HUES64 (cell line): ENCODE data around the gene WASF1.

Source experiments
- H3K27ac ChIP-seq: 2 replicates; pipeline ENCODE4 v1.7.0; 2013; ENCODE audit warnings: low read depth, low read length, inconsistent platforms
- H3K27me3 ChIP-seq: 2 replicates; pipeline ENCODE4 v1.6.1; 2013; ENCODE audit warnings: mild to moderate bottlenecking, low read length; ENCODE audit not compliant: insufficient read depth
- H3K36me3 ChIP-seq: 2 replicates; pipeline ENCODE4 v1.6.1; 2013; ENCODE audit warnings: mild to moderate bottlenecking, low read length; ENCODE audit not compliant: insufficient read depth
- H3K4me1 ChIP-seq: 2 replicates; pipeline ENCODE4 v1.6.1; 2013; ENCODE audit warnings: mild to moderate bottlenecking, low read length, moderate library complexity; ENCODE audit not compliant: insufficient read depth
- H3K4me3 ChIP-seq: 2 replicates; pipeline ENCODE4 v1.5.1; 2013; ENCODE audit warnings: mild to moderate bottlenecking, low read length, moderate library complexity
- H3K9ac ChIP-seq: 2 replicates; pipeline ENCODE4 v1.6.1; 2013; ENCODE audit warnings: mild to moderate bottlenecking, low read depth, low read length
- H3K9me3 ChIP-seq: 2 replicates; pipeline ENCODE4 v1.6.1; 2013; ENCODE audit warnings: low read depth, low read length; ENCODE audit not compliant: insufficient read depth
- WGBS: fragments of 150-250, 120-280 bp; methylation state at CpG from one replicate; pipeline ENCODE4 v1.1.7; 2013; ENCODE audit warnings: missing lambda C conversion rate; 5-methylcytosine and 5-hydroxymethylcytosine counted together

WASF1 gene

GRCh38 chr6:110114004-110114403 lies 65.5 kb downstream of the WASF1 start:
- Histone ChIP-seq H3K4me1 (no peaks in the 10 kb centered on the region), H3K36me3 (peaks cover 10% of the 10 kb centered on the region; the same call in 1 of the 2 replicates), H3K4me3 (no peak overlapping the region), H3K27ac (no peak overlapping the region), H3K9me3 (no peaks in the 10 kb centered on the region), H3K27me3 (no peaks in the 10 kb centered on the region), H3K9ac (no peak overlapping the region)

DNA sequence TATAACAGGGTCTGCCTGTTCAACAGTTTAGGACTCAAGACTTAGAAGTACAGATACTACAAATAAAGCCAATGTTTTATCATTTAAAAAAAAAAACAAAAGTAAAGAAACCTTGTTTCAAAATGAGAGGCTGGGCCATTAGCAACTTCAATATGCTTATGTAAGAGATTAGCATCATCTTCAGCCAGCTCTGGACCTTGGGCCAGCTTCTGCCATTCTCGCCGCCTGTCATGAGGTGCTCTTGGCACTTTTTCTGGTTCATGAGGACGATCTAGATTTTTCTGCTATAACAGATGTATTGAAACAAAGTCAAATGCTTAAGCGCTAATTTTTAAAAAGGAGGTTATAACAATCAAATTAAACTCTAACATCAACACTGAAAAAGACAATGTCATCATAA lies 74.2 kb downstream of the WASF1 start:
- H3K9ac ChIP-seq: no peak overlapping the region
- H3K27me3 ChIP-seq: no peaks in the 10 kb centered on the region
- no peak overlapping the region for H3K27ac ChIP-seq
- H3K36me3 ChIP-seq: peaks cover 75% of the 10 kb centered on the region
- H3K9me3 ChIP-seq: no peaks in the 10 kb centered on the region
- 98% methylated on average over 3 of the region's 4 CpGs for WGBS
- peaks cover 5% of the 10 kb centered on the region; the same call in 1 of the 2 replicates for H3K4me1 ChIP-seq
- H3K4me3 ChIP-seq: no peak overlapping the region

DNA sequence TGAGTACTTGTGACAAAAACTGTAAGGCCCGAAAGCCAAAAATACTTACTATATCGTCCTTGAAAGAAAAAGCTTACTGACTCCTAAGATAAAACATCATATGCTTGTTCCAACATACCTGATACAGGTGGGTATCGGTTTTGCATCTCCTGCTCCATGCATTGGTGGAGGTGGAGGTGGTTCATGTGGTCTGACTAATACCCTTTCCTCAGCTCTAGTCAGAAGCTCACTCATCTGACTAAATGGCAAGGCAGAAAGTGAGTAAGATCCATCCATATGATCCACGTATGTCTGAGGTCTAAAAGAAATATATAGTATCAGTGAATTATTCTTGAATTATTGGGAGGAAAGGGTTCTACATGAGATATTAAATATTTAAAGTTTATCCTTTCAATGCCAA lies 76.2 kb downstream of the WASF1 start:
- Histone ChIP-seq H3K27ac (no peak overlapping the region), H3K4me1 (peaks cover 7% of the 10 kb centered on the region; the same call in 1 of the 2 replicates), H3K27me3 (no peaks in the 10 kb centered on the region), H3K36me3 (peaks cover 85% of the 10 kb centered on the region), H3K4me3 (no peak overlapping the region), H3K9ac (no peak overlapping the region), H3K9me3 (no peaks in the 10 kb centered on the region)
- 100% methylated on average over 4 of the region's 4 CpGs for WGBS

DNA sequence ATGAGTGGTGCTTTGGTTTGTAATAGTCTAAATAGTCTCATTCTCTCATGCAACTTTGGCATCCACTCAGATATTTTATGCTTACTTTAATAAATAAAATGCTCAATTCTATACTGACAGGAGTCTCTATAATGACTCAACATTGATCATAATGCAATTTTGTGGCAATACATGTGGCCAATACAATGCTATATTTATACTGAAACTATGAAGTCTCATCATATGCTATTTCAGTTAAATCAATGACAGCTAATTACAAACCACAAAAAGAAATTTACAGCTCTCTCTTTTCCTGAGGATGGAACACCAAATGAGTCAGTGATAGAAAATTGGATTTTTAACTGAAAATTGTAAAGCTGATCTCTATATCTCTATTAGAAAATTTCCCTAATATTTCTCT lies 77.1 kb downstream of the WASF1 start:
- Histone ChIP-seq H3K36me3 (peaks cover 78% of the 10 kb centered on the region), H3K27ac (no peak overlapping the region), H3K4me3 (no peak overlapping the region), H3K4me1 (peaks cover 15% of the 10 kb centered on the region), H3K9ac (no peak overlapping the region), H3K27me3 (no peaks in the 10 kb centered on the region), H3K9me3 (no peaks in the 10 kb centered on the region)

- H3K27me3 ChIP-seq: no peaks in the 10 kb centered on the region
- H3K36me3 ChIP-seq: peaks cover 74% of the 10 kb centered on the region
- no peak overlapping the region for H3K27ac ChIP-seq
- 82% methylated on average over 1 of the region's 1 CpG for WGBS
- H3K9ac ChIP-seq: no peak overlapping the region
- no peaks in the 10 kb centered on the region for H3K9me3 ChIP-seq
- no peak overlapping the region for H3K4me3 ChIP-seq
- peaks cover 20% of the 10 kb centered on the region for H3K4me1 ChIP-seq
These were observed 77.6 kb downstream of the WASF1 start for GRCh38 chr6:110101885-110102284.

DNA sequence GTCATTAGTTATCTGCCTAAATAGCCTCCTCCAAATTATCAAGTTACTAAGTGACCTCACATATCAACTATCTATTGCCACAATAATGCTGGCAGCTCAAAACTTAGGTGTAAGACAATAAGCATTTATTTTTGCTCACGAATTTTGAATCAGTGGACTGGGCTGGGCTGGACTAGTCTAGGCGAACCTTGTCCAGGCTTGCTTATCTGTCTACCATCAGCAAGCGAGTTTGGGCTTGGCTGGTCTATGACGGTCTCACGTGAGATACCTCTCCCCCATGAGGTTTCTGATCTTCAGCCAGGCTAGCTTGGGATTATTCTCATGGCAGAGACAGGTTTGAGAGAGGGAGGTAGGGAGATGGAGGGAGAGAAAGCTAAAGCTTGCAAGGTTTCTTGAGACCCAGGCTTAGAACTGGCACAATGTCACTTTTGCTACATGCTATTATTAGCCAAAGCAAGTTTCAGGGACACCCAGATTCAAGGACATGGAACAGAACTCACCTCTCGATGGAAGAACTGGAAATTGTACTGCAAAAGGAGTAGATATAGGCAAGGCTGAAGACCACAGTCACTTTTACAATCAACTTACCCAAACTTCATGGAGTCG lies 80.9 kb downstream of the WASF1 start:
- Histone ChIP-seq H3K9ac (no peak overlapping the region), H3K4me3 (no peak overlapping the region), H3K4me1 (peaks cover 25% of the 10 kb centered on the region), H3K27me3 (no peaks in the 10 kb centered on the region), H3K27ac (no peak overlapping the region), H3K9me3 (no peaks in the 10 kb centered on the region), H3K36me3 (peaks cover 45% of the 10 kb centered on the region)
- 94% methylated on average over 7 of the region's 7 CpGs for WGBS

DNA sequence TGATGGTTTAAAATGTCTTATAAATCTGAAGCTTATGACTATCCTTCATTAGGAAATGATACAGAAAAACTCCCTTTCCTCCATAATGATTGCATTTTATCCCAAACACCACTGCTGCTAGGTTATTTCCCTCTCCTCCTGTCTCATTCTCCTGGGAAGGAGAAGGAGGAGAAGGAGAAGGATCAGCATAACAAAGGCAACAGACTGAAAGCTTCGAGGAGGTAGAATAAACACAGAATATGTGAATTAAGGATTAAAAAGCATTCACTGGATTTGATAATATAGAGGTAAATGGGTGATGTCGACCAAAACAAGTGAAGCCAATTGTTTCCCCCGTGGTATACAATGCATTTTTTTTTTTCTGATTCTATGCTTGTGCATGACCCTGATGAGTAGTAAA lies 82.0 kb downstream of the WASF1 start:
- WGBS: 18% methylated on average over 3 of the region's 3 CpGs
- Histone ChIP-seq H3K4me1 (peaks cover 25% of the 10 kb centered on the region), H3K4me3 (no peak overlapping the region), H3K27ac (peak overlapping the region; percentile 66; the same call in 1 of the 2 replicates), H3K9me3 (no peaks in the 10 kb centered on the region), H3K36me3 (peaks cover 33% of the 10 kb centered on the region), H3K9ac (no peak overlapping the region), H3K27me3 (no peaks in the 10 kb centered on the region)

DNA sequence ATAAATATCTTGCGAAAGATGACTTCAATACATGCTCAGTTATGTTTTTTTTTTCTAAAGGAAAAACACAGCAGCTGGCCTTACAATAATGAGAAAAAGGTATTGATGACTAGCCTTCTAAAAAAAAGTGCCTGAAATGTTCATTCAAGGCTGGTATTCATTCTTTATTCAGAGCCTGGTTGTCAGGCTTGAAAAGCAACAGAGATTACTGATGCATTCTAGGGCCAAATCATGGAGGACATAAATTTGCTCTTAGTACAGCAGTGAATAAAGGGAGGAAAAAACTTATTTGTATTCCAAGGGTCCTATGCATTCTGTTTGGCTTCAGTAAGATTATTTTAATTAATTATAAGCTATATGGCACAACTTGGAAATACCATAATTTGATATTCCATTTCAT lies 83.5 kb downstream of the WASF1 start:
- Histone ChIP-seq H3K36me3 (peaks cover 18% of the 10 kb centered on the region), H3K9me3 (no peaks in the 10 kb centered on the region), H3K4me3 (no peak overlapping the region), H3K27me3 (no peaks in the 10 kb centered on the region), H3K9ac (no peak overlapping the region), H3K4me1 (peaks cover 20% of the 10 kb centered on the region), H3K27ac (no peak overlapping the region)
- WGBS: no CpG with 5 or more reads among the region's 1 CpG

GRCh38 chr6:110095101-110095500 lies 84.4 kb downstream of the WASF1 start:
- WGBS: 90% methylated on average over 1 of the region's 1 CpG
- H3K36me3 ChIP-seq: peaks cover 10% of the 10 kb centered on the region

DNA sequence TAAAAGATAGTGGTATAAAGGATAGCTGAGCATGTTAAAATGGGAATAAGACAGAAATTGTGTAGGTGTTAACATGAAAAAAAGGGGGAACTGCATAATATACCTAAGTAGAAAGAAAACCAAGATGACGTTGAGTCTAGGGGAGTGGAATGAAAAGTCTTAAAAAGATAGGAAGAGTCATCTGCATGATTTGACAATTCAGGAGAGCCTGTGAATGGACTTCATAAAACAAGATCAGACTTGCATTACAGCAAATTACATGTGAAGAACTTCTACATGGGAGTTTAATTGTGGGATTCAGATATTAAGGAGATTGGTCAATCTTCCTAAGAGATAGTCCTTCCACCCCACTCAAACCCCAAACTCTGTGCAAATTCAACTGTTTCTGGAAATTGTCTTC lies 85.5 kb downstream of the WASF1 start:
- H3K9ac ChIP-seq: no peak overlapping the region
- H3K4me1 ChIP-seq: peaks cover 20% of the 10 kb centered on the region
- 0 out of 2 replicates have a peak, but pooled peaks cover 8% of the 10 kb centered on the region for H3K36me3 ChIP-seq
- H3K27ac ChIP-seq: no peak overlapping the region
- no peaks in the 10 kb centered on the region for H3K9me3 ChIP-seq
- no peaks in the 10 kb centered on the region for H3K27me3 ChIP-seq
- H3K4me3 ChIP-seq: no peak overlapping the region
- 93% methylated on average over 1 of the region's 1 CpG for WGBS

More at GRCh38 chr6:110095101-110095500, 84.4 kb downstream of the WASF1 start:
- no peaks in the 10 kb centered on the region for H3K9me3 ChIP-seq
- H3K27ac ChIP-seq: no peak overlapping the region
- H3K27me3 ChIP-seq: no peaks in the 10 kb centered on the region
- H3K4me3 ChIP-seq: no peak overlapping the region
- no peak overlapping the region for H3K9ac ChIP-seq
- peaks cover 20% of the 10 kb centered on the region for H3K4me1 ChIP-seq

DNA sequence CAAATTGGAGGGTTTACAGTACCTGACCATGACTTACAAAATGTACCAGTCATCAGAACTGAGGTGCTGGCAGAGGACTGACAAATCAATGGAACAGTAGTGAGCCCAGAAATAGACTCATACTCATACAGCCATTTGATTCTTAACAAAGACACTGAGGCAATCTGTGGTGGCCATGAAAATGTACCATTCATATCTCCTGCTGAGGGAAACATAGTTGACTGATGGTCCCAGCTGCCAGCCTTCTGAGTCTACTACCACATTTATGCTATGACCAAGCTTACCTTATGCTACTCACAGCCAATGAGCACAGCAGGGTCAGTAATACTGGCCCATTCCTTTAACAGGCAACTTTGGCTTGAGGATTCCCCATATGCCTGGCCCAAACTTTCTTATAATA lies 88.6 kb downstream of the WASF1 start:
- Histone ChIP-seq H3K4me3 (no peak overlapping the region), H3K36me3 (no peaks in the 10 kb centered on the region), H3K9ac (no peak overlapping the region), H3K4me1 (no peaks in the 10 kb centered on the region), H3K27ac (no peak overlapping the region), H3K9me3 (no peaks in the 10 kb centered on the region), H3K27me3 (no peaks in the 10 kb centered on the region)

DNA sequence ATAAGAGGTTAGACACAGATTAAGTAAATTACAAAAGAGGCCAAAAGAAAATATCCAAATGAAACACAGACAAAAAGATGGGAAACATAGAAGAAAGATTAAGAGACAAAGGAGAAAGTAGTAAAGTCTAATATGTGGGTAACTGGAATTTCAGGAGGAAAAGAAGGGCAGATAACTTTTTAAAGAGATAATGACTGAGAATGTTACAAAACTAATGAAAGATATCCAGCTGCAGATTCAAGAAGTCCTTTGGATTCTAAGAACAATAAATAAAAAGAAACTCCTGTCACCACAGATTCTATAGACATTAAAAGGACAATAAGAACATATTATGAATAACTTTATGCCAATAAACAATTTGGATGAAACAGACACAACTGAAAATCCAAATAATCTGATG lies 90.1 kb downstream of the WASF1 start:
- H3K9ac ChIP-seq: no peak overlapping the region
- H3K4me1 ChIP-seq: no peaks in the 10 kb centered on the region; the same call in 1 of the 2 replicates
- H3K27ac ChIP-seq: no peak overlapping the region
- no peaks in the 10 kb centered on the region for H3K9me3 ChIP-seq
- no peaks in the 10 kb centered on the region for H3K27me3 ChIP-seq
- no peaks in the 10 kb centered on the region for H3K36me3 ChIP-seq
- no peak overlapping the region for H3K4me3 ChIP-seq
